UCSD-AML1 (cell line): ENCODE measurements around the gene IL2RA.
"Not testable (repeated sequence)": the region's sequence is repeated elsewhere in the genome, so short reads cannot be mapped to it uniquely, and the experiment has no call there.

Source experiments
- DNase-seq: peaks from one replicate; lab custom pipeline; 2025; ENCODE audit not compliant: unreplicated experiment; lab: John Stamatoyannopoulos, UW

IL2RA gene

DNA sequence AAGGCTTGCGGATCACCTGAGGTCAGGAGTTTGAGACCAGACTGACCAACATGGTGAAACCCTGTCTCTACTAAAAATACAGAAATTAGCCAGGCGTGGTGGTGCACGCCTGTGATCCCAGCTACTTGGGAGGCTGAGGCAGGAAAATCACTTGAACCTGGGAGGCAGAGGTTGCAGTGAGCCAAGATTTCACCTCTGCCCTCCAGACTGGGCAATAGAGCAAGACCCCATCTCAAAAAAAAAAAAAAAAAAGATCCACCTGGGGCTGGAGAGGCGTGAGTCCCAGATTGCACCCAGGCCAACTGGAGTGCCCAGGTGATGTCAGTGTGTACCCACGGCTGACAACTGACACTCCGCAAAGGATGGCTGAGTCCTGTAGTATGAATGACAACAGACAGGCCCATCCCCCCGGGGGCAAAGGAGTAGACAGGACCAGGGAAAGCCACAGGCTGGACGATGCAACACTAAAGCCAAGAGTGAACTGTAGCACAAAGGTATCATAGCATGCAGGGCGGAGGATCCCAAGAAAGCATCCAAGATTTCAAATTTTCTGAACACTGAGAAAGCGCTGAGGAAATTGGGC lies 99.7 kb downstream of the IL2RA start:
- DNase-seq, result not testable (repeated sequence)

DNA sequence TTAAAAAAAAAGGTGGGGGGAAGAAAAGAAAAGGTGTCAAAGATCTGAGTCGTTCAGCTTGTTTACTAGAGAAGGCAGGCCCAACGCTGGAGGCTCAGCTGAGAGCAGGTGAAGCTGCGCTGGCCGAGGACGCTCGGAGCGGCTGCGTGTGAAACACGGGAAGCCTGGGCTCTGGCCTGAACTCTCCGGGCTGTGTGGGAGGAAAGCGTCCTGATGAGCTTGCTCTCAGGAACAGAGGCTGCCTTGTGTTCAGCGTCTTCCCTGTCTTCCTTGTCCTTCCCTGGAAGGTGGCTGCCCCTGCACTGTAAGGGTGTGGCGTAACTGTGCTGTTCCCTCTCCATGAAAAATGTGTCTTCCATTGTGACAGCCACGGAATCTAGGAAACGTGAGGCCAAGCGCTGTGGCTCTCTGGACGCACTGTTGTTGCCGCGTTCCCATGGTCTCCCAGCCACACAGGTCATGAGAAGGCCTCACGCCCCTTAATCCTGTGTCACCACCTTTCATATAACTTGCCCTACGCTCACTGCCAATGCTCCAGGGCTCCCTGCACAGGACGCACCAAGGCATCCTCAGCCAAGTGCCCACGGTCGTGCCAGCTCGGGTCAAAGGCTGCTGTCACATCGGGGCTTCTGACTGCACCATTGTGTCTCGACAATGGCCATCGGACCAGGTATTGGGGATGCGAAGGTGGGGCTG lies 100.6 kb downstream of the IL2RA start:
- no peak for DNase-seq

DNA sequence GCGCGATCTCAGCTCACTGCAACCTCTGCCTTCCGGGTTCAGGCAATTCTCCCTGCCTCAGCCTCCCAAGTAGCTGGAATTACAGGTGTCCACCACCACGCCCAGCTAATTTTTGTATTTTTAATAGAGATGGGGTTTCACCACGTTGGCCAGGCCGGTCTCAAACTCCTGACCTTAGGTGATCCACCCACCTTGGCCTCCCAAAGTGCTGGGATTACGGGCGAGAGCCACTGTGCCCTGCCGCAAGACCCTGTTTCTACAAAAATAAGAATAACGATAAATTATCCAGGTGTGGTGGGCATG lies 101.2 kb downstream of the IL2RA start:
- not testable (repeated sequence) for DNase-seq
